Smooth muscle cell of the brain vasculature (primary cell): Measurements from ENCODE around the gene ART1.
"Not testable (repeated sequence)": the region's sequence is repeated elsewhere in the genome, so short reads cannot be mapped to it uniquely, and the experiment has no call there.

Source experiments
- DNase-seq: peaks from one replicate; pipeline ENCODE4 v3.0.0-alpha.2; 2012; ENCODE audit warnings: low read depth, low spot score

The ART1 gene, protein sequence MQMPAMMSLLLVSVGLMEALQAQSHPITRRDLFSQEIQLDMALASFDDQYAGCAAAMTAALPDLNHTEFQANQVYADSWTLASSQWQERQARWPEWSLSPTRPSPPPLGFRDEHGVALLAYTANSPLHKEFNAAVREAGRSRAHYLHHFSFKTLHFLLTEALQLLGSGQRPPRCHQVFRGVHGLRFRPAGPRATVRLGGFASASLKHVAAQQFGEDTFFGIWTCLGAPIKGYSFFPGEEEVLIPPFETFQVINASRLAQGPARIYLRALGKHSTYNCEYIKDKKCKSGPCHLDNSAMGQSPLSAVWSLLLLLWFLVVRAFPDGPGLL

DNA sequence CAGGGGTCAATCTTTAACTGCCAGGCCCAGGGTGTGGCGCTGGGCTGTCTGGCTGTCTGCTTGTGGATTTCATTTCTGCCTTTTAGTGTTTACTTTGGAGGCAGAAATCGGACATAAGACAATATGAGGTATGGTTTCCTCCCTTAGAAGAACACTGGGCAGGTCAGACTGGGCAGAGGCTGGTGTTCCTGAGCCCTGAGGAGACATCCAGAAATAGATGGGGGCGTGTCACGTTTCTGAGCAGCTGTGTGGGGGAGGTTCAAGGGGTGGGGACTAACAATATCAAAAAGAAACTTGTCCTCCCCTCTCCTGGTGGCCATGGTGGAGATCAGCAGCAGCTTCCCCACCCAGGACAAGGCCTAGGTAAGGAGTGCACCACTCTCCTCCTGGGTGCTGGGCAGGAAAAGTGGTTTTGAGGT lies at the start of gene ART1:
Gene ART1, plus strand, starts transcription at position 312 of the 419 bp plus-strand sequence. CDS start 14,086 bp downstream, outside the sequence.
- DNase-seq, result no peak

DNA sequence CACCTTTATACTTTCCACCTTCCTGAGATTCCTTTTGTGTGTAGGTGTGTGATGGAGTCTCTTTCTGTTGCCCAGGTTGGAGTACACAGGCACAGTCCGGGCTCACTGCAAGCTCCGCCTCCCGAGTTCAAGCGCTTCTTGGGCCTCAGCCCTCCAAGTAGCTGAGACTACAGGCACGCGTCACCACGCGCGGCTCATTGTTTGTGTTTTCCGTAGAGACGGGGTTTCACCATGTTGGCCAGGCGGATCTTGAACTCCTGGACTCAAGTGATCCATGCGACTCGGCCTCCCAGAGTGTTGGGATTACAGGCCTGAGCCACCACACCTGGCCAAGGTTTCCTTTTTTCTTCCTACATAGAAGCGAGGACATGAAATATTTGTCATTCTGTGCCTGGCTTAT lies 47.2 kb upstream of the ART1 start:
- not testable (repeated sequence) for DNase-seq

DNA sequence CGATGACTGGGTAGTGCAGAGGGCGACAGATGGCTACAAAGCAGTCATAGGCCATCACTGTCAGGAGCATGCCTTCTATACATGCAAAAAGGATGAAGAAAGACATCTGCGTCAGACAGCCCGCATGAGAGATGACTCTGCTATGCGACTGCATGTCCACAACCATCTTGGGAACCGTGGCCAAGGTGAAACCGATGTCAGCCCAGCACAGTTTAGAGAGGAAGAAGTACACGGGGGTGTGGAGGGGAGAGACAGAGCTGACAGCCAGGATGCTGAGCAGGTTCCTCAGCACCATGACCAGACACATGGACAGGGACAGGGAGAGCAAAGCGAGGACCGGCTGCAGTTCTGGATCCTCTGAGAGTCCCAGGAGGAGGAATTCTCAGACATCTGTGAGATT lies 44.7 kb upstream of the ART1 start:
- DNase-seq, result not testable (repeated sequence)

DNA sequence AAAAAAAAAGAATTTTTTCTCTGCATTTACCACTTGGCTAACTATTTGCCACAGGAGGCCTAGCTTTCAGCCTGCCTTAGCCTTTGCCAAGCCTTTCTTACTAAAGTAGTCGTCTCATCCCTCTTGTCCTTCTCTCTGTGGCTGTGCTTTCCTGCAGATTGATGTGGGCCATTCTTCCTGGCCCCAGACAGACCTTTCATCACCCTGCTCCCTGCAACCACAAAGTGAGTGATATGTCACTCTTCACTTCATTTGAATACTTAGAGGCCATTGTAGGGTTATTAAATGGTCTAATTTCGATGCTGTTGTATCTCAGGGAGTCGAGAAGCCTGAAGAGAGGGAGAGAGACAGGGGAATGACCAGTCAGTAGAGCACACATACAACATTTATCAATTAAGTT lies 40.8 kb upstream of the ART1 start:
- no peak for DNase-seq

- no peak for DNase-seq
Observed at GRCh38 chr11:3605283-3605662, 39.7 kb upstream of the ART1 start.

- DNase-seq, result no peak
Observed at GRCh38 chr11:3605771-3606203, 39.1 kb upstream of the ART1 start.

GRCh38 chr11:3609416-3610265 lies 35.3 kb upstream of the ART1 start:
- peak; percentile 10 for DNase-seq

DNA sequence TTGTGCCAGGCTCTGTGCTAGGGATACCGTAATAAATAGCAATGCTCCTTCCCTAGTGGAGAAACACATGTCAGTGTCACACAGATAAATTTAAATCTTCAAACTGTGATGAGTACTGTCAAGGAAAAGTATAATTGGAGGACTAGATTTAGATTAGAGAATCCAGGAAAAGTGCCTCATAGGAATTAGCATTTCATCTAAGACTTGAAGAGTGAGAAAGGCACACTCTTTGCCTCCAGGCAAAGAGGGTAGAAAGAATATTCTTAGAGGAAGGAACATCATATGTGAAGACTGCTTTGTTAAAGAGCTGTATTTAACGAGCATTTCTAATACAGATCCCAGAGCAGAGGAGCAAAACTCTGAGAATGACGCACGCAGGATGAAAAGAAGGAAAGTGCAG lies 34.1 kb upstream of the ART1 start:
- DNase-seq, result no peak

- DNase-seq, result no peak
Observed at GRCh38 chr11:3611976-3612678, 32.8 kb upstream of the ART1 start.

DNA sequence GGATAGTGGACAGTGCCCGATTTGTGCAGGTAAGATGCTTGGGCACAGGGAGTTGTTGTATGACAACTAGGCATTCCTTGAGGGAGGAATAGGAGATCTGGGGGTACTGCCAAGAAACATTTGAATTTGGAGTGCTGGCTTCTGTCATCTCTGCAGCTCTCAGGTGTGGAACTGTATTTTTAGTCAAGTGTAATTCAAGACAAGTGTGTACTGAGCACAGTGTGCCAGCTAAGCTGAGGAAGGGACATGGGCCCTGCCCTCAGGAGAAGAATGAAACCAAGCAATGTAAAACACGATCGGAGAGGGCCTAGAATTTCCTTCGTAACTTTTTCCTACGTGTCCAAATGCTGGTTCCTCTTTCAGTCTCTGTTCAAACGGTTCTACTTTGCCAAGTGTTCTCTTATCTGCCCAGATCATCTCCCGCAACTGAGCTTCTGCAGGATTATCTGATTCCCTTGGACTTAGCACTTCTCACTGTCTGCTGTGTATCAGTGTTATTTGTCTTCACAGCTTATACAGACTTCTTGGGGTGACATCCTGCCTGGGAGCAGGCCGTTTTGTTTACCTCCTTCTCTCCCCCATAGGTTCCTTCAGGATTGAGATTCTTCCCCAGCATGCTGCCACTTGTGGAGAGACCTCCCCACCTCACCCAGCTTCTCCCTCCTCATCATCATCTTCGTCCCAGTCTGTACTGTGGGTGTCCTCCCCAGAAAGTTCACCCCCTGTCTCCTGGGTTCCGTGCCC lies 30.8 kb upstream of the ART1 start:
- DNase-seq, result no peak

DNA sequence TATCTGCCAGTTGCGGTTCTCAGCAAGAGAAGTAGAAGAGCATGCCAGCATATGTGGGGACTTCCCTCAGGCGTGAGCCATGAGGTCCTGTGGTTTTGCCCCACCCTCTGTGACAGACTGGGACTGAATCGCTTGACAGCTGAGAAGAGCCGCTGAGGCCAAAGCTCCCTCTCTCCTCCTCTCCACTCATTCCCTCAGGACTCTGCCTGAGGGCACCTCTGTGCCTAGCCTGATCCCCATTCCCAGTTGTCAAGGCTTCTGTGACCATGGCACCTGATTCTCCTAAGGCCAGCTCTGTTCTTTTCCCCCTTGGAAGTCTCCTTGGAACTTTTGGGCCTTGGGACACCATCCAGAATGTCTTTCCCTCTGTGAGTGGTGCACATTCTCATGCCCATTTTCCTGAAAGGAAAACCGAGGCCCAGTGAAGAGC lies 30.2 kb upstream of the ART1 start:
- no peak for DNase-seq

- no peak for DNase-seq
Observed at GRCh38 chr11:3615998-3616397, 28.9 kb upstream of the ART1 start.

- DNase-seq, result no peak
Observed at GRCh38 chr11:3616721-3617460, 28.0 kb upstream of the ART1 start.

- no peak for DNase-seq
Observed at GRCh38 chr11:3617990-3618389, 26.9 kb upstream of the ART1 start.

DNA sequence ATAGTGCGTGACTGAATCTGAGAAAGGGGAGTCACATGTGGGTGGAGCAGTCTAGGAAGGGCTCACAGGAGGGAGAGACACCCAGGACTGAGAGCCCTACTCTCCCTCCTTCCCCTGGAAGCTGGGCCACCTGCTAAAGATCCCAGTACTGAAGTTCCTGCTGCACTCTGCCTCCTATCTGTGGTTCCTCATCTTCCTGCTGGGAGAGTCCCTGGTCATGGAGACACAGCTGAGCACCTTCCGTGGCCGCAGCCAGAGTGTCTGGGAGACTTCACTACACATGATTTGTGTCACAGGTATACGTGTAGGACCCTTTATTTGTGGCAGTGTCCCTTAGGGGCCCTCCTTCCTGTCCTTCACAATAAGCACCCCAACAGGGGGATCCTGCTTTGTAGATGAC lies 22.4 kb upstream of the ART1 start:
- DNase-seq, result no peak

GRCh38 chr11:3623121-3623520 lies 21.8 kb upstream of the ART1 start:
- no peak for DNase-seq

GRCh38 chr11:3623767-3624458 lies 21.0 kb upstream of the ART1 start:
- no peak for DNase-seq

DNA sequence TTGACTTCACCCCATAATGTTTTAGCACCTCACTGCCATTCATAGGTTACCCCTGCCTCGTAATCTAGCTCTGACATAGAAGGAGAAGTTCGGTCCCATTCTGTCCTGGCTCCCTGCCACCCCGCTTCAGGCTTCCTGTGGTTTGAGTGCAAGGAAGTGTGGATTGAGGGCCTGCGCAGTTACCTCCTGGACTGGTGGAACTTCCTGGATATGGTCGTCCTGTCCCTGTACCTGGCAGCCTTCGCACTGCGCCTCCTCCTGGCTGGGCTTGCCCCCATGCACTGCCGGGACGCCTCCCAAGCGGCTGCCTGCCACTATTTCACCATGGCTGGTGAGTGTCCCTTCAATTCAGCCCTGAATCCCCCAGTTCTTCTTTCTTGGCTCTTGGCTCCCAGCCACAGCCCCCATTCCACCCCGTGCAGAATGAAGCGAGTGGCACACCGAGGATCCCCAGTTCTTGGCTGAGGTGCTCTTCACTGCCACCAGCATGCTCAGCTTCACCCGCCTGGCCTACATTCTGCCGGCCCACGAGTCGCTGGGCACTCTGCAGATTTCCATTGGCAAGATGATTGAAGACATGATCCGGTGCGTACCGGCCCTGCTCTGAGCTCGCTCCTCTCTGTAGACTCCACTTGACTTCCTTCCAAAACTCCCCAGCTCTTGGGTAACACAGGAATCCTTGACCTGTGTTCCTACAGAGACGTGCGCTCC lies 18.5 kb upstream of the ART1 start:
- DNase-seq, result no peak

DNA sequence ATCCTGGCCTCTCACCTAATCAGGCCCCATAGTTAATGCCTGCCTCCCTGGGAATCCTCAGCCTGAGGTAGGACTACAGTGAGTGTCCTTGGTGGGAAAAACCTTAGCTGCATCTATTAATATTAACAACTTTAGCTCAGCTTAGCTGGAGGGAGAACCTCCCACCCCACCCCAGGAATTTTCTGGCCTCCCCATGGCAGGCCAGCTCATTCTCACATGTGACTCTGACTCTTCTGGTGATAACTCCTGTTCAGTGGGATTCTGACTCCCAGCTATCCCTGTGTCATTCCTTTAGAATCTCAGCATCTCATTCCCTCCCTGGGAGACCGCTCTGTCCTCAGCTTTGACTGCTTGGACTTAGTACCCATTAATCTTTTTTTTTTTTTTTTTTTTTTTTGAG lies 17.6 kb upstream of the ART1 start:
- DNase-seq, result no peak

- no peak for DNase-seq
Observed at GRCh38 chr11:3631331-3631730, 13.6 kb upstream of the ART1 start.
